SK-MEL-5 (cell line): ENCODE results near the gene WDFY4. TPM values are rescaled to one million over a fixed set of nuclear protein-coding genes. Genes with fewer than 3 reads are reported as not detected.

Source experiments
- DNase-seq: peaks from one replicate; pipeline ENCODE4 v3.0.0-alpha.2; 2016; ENCODE audit warnings: low read depth, low spot score
- in situ Hi-C: cut with HindIII; loops from 2 replicates; pipeline ENCODE4 v1.10.0; 2016; ENCODE audit warnings: low sequenced_read_pairs, high pct_unique_total_duplicates, low pct_unique_long_range_greater_than_20kb
- total RNA-seq: library from RNA; depleted of rRNA; stranded (reverse); fragments of >200 nt; shearing (Covaris generic); gene quantifications from 2 replicates; pipeline ENCODE4 v1.2.3, GENCODE V29; 2014

Gene WDFY4
- total RNA-seq, 1 experiment from 2014 or later, result not detected

- in situ Hi-C loops, result no loop called here
- no peak for DNase-seq
Observed at GRCh38 chr10:48809261-48809660, 124.6 kb downstream of the WDFY4 start.

- in situ Hi-C loops, result no loop called here
- DNase-seq, result no peak
Observed at GRCh38 chr10:48811461-48811860, 126.8 kb downstream of the WDFY4 start.

- DNase-seq, result no peak
Observed at GRCh38 chr10:48811917-48812316, 127.2 kb downstream of the WDFY4 start.

GRCh38 chr10:48813291-48813690 lies 128.6 kb downstream of the WDFY4 start:
- no peak for DNase-seq
- in situ Hi-C loops, result no loop called here

More at GRCh38 chr10:48811917-48812316, 127.2 kb downstream of the WDFY4 start:
- in situ Hi-C loops, result no loop called here

GRCh38 chr10:48813825-48814224 lies 129.2 kb downstream of the WDFY4 start:
- in situ Hi-C loops, result no loop called here
- no peak for DNase-seq

GRCh38 chr10:48814933-48815332 lies 130.3 kb downstream of the WDFY4 start:
- DNase-seq, result no peak
- in situ Hi-C loops, result no loop called here

- in situ Hi-C loops, result no loop called here
- DNase-seq, result no peak
Observed at GRCh38 chr10:48817141-48817540, 132.5 kb downstream of the WDFY4 start.

- in situ Hi-C loops, result no loop called here
- no peak for DNase-seq
Observed at GRCh38 chr10:48818081-48818480, 133.4 kb downstream of the WDFY4 start.

- DNase-seq, result no peak
- in situ Hi-C loops, result no loop called here
Observed at GRCh38 chr10:48818861-48819520, 134.3 kb downstream of the WDFY4 start.

GRCh38 chr10:48819783-48820182 lies 135.1 kb downstream of the WDFY4 start:
- in situ Hi-C loops, result no loop called here
- DNase-seq, result no peak

GRCh38 chr10:48820231-48820630 lies 135.6 kb downstream of the WDFY4 start:
- in situ Hi-C loops, result no loop called here
- DNase-seq, result no peak

- in situ Hi-C loops, result no loop called here
- no peak for DNase-seq
Observed at GRCh38 chr10:48820699-48821098, 136.0 kb downstream of the WDFY4 start.

- in situ Hi-C loops, result no loop called here
- no peak for DNase-seq
Observed at GRCh38 chr10:48821111-48821510, 136.4 kb downstream of the WDFY4 start.

- in situ Hi-C loops, result no loop called here
- no peak for DNase-seq
Observed at GRCh38 chr10:48821692-48822091, 137.0 kb downstream of the WDFY4 start.

- DNase-seq, result no peak
- in situ Hi-C loops, result no loop called here
Observed at GRCh38 chr10:48833674-48834073, 149.0 kb downstream of the WDFY4 start.

GRCh38 chr10:48834189-48834965 lies 149.7 kb downstream of the WDFY4 start:
- DNase-seq, result no peak
- in situ Hi-C loops, result no loop called here

- DNase-seq, result no peak
- in situ Hi-C loops, result no loop called here
Observed at GRCh38 chr10:48835781-48836180, 151.1 kb downstream of the WDFY4 start.

GRCh38 chr10:48836605-48837004 lies 151.9 kb downstream of the WDFY4 start:
- DNase-seq, result no peak
- in situ Hi-C loops, result no loop called here

GRCh38 chr10:48838834-48839233 lies 154.2 kb downstream of the WDFY4 start:
- no peak for DNase-seq
- in situ Hi-C loops, result no loop called here
